ENCODE results near the gene COX19. TPM values are rescaled to one million over a fixed set of nuclear protein-coding genes. Genes with fewer than 3 reads are reported as not detected.
"Not testable (repeated sequence)": the region's sequence is repeated elsewhere in the genome, so short reads cannot be mapped to it uniquely, and the experiment has no call there.

The COX19 gene
- polyA plus RNA-seq, 3 donors = 11.1 to 14.5 (median 13.0) TPM

DNA sequence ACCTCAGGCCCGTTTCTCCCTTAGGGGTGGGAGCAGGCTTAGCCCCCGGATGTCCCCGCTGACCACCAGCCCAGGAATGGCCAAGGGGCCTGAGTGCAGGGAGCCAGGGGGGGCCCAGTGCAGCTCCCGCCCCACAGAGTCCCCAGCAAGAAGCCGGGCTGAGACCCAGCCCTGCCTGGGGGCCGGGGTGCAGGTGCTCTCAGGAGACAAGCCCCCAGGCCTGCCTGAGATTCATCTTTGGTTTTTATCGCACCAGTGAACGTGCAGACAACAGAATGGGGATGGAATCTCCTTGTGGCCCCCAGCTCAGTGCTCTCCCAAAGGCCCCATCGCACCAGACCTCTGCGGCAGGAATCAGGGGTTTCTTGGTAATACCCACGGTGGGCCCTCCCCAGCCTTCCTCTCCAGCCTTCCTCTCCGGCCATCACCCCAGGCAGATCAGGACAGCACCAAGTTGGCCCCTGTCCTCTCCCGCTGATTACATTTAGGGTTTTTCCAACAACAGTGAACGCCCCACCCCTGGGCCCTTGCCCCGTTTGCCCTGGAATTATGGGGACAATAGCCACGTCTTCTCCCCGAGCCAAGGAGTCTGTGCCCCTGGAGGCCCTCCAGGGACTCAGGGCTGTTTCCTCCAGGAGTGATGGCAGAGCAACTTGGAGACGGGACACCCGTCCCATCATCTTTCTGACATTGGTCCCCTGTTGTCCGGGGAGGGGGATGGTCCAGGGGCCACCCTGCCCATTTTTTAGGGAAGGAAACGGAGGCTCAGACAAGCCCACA, 43.3 kb downstream of the COX19 start:
- no peak for DNase-seq (ENCODE audit: low read depth in 3 of 3, low spot score in 2 of 3)

DNA sequence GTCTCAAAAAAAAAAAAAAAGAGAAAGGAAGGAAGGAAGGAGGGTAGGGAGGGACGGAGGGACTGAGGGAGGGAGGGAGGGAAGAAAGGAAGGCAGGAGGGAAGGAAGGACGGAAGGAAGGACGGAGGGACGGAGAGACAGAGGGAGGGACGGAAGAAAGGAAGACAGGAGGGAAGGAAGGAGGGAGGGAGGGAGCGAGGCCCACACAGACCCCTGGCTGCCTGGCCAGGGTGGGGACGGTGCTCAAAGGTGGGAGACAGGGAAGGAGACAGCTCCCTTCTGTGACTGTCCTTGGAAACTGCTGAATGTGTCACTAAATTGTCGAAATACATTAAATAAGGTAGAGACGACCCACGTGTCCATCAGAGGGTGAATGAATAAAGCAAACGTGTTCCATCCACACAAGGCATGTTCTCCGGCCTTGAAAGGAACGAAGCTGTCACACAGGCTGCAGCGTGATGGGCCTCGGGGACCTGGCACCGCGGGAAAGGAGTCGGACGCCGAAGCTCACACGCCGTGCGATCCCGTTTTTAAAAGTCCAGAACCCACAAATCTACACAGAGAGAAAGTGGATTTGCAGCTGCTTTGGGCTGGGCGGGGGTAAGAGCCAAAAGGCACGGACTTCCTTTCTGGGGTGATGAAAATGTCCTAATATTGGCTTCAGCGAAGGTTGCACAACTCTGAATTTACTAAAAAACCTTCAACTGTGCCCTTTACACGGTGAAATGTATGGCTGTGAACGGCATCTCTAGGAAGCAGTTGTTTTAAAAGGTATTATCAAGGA, 44.2 kb downstream of the COX19 start:
- no peak for DNase-seq (ENCODE audit: low read depth in 3 of 3, low spot score in 2 of 3)

DNA sequence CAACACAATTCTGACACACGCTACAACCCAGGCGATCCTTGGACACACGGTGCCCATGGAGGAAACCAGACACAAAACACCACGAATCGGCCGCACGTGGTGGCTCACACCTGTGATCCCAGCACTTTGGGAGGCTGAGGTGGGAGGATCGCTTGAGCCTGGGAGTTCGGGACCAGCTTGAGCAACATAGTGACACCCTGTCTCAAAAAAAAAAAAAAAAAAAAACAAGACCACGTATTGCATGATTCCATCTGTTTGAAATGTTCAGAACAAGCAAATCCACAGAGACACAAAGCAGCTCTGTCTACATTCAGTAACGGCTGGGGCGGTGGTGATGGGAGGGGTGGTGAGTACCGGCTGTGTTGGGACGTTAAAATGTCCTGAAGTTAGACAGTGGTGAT, 46.0 kb downstream of the COX19 start:
- no peak for DNase-seq (ENCODE audit: low read depth in 3 of 3, low spot score in 2 of 3)

DNA sequence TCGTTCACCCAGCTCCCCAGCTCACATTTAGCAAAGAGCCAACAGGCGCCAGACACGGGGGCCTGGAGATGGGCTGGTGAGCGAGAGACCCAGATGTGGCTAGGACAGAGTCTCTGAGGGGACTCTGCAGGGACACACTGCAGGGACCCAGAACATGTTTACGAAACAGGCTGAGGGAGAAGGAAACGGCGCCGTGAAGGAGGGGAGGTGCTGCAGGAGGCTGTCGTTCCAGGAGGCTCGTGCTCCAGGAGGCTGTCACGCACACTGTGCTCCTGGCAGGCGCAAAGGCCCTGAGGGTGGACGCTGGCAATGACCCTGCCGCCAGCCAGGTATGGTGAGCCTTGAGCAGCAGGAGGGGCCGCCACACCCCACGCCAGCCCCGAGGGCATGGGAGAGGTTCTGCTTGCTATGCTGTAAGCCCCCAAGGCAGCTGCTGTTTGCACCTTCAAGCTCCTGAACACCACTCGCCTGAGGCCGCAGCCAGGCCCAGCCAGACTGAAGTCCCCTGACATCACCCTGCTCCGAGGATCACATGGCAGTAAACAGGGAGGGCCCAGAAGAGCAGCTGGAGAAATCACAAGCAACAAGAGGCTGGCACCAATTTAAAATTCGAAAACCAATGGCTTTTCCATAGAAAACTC, 48.2 kb downstream of the COX19 start:
- no peak for DNase-seq (ENCODE audit: low read depth in 3 of 3, low spot score in 2 of 3)

DNA sequence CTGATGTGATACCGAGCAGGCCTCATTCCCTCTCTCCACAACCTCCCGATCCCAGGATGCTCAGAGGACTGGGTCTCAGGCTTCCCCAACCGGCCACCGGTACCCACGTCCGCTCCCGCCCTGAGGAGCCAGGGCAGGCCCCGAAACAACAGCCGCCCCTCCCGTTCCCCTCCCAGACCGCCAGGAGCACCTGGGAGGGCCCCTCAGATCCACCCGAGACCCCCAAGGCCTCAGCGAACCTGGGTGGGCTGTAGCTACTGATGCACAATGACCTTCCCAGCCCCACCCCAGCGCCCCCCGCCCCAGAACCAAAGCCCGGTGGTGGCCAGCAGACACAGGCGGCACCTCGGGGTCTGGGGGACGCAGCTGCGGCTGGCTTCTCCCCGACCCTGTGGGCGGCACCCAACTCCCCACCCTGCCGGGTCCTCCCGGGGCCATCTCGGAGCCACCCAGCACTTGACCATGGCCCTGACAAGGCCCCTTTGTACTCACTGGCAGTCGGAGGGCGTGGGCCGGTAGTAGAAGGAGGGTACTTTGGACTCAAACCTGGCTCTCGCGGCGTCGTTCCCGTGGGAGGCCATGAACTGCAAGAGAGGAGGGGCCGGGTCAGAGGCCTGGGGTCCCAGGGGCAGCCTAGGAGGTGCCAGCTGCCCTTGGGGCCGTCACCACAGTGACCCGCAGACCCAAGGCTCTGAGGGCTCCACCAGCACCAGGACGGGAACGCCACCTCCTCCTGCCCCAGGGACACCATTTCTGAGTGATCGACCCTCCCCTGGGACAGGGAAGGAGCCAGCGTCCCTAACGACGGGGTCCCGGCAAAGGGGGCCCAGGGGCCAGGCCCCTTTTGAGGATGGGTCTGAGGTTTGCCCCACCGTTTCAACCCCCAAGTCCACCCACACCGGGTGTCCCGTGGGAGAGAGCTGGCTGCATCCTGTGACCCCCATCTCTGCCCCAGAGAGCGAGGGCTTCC, 49.0 kb downstream of the COX19 start:
- DNase-seq (ENCODE audit: low read depth in 3 of 3, low spot score in 2 of 3) = no peak

DNA sequence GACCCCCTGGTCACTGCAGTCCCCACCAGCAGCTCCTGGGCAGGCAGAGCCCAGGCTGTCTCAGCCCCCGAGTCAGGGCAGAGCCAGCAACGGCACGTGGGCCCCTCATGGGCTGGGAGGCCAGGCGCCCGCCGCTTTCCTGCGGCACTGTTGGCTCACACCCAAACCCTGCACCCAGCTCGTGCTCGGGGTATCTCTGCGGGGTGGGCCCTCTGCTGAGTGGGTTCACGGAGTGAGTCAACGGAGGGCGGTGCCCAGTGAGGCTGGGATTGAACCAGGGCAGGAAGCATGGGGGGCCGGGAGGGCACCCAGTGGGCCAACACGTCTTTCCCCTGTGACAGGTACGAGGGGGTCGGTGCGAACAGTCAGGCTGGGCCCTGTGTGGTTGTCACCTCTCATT, 49.7 kb downstream of the COX19 start:
- DNase-seq (ENCODE audit: low read depth in 3 of 3, low spot score in 2 of 3) = no peak

DNA sequence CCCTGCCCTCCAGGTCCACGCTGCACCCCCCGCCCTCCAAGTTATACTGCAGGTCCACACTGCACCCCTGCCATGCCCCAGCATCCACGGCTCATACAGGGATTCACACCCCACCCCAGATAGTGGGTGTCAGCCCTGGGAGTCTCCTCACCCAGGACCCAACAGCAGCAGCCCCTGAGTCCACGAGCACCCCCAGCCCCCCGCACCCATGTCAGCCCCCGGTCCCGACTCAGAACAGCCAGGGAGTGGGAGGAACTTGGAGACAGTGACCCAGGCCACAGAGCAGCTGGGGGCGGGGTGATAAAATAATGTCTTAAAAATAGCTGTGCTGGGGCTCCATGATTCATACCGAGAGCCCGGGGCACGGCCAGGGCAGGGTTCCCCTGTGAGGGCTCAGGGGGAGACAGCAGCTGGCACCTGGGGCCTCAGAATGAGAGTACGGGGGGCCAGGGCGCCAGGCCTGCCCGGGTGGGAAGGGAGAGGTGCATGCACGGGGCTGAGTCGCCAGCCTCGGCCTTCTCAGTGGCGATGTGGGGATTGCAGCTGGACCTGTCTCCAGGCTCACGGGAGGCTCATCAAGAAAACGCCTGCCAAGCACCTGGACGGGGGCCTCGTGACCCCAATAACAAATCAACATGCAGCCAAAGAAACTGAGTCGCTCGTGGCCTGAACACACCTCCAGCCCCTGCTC, 50.7 kb downstream of the COX19 start:
- no peak for DNase-seq (ENCODE audit: low read depth in 3 of 3, low spot score in 2 of 3)

DNA sequence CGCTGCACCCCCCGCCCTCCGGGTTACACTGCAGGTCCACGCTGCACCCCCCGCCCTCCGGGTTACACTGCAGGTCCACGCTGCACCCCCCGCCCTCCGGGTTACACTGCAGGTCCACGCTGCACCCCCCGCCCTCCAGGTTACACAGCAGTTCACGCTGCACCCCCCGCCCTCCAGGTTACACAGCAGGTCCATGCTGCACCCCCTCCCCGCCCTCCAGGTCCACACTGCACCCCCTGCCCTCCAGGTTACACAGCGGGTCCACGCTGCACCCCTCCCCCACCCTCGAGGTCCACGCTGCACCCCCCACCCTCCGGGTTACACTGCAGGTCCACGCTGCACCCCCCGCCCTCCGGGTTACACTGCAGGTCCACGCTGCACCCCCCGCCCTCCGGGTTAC, 51.3 kb downstream of the COX19 start:
- not testable (repeated sequence) for DNase-seq (ENCODE audit: low read depth in 3 of 3, low spot score in 2 of 3)

DNA sequence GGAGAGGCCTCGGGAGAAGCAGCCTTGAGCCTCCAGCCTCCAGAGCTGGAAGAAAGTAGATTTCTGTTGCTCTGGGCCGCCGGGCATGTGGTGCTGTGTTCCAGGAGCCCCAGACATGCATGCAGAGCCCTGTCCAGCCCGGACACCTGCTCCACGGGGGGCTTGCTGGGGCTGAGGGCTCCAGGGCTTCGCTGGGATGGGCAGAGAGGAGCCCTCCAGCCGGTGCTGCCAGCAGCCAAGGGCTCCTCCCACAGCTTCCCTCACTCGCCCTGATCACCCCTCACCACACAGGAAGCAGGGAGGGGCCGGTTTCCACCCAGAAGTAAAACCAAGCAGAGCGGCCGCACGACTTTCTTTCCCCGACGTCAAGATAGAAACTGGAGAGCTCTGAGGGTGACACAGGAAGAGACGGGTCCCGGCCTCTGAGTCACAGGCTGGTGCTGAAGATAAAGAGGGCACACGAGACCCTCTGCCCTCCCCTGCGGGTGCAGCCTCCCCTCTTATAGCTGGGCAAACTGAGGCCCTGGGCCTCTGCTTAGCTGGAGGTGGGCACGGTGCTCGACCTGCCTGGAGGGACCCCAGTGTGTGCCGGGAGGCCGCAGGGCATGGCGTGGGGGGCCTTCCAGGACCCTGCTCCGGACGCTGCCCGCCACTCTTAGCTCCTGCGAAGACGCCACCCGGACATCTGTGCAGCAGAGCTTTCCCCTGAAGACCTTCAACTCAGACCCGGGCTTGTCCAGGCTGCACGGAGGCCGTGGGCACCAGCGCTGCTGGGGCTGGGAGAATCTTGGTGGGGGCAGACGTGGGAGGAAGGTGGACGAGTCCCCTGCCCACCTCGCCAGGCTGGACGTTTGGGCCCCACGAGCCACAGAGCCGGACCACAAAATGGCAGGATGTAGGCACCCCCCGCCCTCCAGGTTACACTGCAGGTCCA, 52.0 kb downstream of the COX19 start:
- peak in 1 of 3 donors; percentile 29 for DNase-seq (ENCODE audit: low read depth in 3 of 3, low spot score in 2 of 3)

DNA sequence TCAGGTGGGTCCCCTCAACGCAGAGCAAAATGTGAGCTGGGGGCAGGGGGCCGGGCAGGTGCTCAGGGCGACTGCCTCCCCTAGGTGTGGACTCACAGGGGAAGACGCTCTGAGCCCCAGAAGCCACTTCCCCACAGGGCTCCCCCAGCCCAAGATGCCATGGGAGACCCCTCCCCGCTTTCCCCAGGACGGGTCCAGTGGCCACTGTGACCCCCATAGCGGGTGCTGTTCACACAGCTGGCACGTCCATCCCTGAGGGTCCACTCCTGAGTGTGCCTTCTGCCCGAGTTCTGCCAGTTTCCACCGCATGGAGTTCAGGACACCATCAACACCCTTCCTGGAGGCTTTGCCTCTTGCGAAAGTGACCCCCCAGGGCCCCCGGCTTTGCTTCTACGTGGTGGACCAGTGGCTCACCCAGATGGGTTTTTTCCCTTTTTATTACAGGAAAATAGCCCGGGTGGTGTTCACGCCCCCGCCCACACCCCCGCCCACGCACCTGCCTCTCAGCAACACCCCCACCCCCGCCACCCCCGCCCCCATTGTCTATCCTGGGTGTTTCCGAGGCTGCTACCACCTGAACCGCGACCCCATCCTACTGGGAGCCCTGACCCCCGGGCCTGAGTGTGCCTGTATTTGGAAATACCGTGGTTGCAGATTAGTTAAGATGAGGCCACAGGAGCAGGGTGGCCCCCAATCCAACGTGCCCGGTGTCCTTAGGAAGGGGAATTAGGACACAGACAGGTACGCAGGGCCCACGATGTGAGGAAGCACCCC, 52.8 kb downstream of the COX19 start:
- no peak for DNase-seq (ENCODE audit: low read depth in 3 of 3, low spot score in 2 of 3)

DNA sequence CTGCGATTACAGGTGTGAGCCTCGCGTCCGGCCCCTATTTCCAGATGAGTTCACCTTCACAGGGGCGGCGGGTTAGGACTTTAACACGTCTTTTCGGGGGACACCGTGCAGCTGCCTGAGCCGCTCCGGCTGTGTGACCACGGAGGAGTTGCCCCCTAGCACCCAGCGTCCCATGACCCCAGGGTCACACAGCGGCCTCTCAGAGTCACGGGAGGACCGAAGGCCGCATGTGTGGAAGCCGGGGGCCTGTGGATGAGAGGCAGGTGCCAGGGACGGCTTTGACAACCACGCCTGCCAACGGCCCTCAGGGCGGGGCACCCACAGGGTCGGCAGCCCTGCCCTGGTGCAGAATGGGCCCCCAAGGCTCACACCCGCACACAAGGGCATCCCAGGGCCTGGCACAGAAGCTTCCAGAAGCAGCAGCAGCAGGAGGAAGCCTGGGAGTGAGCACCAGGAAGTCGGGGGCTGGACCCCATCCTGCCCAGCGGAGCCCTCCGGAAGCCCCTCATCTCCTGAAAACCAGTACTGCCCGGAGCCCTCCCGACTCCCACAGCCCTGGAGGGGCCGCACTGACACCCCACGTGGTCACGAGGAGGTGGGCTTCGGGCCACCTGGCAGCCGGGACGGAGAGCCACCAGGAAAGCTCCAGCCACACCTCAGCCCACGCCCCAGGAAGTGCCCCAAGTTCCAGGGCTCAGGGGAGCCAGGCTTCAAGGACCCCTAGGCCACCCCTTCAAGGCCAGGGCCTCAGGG, 53.6 kb downstream of the COX19 start:
- no peak for DNase-seq (ENCODE audit: low read depth in 3 of 3, low spot score in 2 of 3)

DNA sequence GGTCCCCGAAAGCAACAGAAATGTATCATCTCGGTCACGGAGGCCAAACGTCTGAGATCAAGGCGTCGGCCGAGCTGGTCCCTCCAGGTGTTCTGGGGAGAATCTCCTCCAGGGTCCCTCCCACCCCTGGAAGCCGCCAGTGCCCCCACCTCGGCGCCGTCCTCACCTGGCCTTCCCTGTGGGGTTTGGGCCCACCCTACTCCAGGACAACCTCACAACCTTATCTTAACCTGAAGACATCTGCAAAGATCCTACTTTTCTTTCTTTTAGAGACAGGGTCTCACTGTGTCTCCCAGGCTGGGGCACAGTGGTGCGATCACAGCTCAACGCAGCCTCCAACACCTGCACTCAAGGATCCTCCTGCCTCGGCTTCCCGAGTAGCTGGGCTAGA, 54.3 kb downstream of the COX19 start:
- no peak for DNase-seq (ENCODE audit: low read depth in 3 of 3, low spot score in 2 of 3)

DNA sequence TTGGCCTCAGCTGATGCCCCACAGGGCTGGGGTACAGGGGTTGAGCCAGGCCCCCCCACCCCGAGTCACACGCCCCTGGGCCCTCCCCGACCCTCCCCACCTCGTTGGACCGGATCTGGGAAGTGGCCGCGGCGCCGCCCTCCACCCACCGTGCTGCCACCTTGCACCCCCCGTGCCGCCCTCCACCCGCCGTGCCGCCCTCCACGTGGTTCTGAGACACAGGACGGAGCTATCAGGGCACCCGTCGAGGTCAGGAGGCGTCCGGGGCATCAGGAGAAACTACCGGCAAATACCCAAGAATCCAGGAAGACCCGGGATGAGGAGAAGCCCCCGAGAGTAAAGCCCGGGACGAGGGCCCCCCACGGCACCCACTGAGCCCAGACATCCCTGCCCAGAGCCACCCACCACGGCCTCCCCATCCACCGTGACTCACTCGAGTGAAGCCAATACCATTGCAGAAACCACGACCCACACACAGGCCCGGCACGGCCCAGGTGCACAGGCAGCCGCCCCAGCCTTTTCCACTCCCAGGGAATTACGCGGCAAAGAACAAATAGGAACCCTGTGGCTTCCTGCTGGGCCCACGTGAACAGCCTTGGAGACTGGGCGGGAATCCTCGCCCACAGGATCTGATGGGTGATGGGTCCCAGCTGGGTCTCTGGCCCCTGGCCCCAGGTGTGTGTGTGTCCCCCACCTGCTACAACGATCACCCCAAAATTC, 54.8 kb downstream of the COX19 start:
- no peak for DNase-seq (ENCODE audit: low read depth in 3 of 3, low spot score in 2 of 3)

DNA sequence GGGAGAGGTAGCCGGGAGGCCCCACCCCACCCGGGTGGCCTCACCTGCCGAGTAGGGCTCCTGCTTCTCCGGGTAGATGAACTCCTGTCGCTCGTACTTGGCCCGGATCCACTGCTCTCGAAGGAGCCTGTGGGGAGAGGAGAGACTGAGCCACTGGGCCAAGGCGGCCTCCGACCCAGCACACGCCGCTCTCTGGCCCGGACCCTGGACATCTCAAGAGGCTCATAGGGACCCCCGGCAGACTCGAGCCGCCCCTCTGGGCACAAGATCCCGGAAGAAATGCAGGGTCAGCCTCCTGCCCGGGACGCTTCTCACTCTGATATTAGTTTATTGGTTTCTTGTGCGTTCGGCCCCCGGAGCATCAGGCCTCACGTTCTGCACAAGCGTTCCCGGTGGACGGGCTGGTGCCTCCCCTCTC, 55.4 kb downstream of the COX19 start:
- DNase-seq (ENCODE audit: low read depth in 3 of 3, low spot score in 2 of 3) = no peak

DNA sequence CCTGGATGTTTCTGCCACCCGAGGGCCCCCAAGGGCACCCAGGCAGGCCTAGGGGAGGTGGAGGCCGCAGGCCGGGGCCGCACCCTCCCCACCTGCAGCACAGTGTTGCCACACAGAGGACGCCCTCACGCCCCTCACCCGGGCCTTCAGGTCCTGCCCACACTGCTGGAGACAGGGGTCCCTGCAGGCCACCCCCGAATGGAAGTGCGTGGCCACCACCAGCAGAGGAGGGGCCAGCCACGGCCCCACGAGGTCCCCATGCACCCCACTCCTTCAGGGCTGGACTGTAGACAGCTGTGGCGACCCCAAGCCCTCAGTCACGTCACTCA, 56.3 kb downstream of the COX19 start:
- no peak for DNase-seq (ENCODE audit: low read depth in 3 of 3, low spot score in 2 of 3)

DNA sequence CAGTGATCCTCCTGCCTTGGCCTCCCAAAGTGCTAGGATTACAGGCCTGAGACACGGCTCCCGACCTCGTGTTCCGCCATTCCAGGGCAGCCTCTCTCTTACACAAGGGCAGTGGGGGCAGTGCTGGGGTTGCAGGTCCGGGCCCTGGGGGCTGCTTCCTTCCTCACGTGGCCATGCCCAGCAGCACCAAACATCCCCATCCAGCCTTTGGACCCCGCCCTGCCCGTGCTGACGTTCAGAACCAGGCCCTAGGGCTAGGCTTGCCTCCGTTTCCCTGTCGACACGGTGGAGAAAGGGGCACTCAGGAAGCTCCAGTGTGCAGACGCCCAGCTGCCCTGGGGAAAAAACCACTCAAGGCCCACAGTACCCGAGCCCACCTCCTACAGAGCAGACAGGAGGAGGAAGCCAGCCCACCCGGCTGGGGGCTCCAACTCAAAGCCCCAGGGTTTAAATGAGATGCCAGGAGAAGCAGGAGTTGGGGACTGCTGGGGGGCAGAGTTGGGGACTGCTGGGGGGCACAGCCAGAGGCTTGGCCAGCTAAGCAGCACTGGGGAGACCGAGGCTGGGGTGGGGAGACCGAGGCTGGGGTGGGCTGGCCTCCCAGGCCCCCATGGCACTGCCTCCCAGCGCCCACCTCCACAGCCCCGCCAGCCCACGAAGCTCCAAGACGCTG, 56.8 kb downstream of the COX19 start:
- no peak for DNase-seq (ENCODE audit: low read depth in 3 of 3, low spot score in 2 of 3)

DNA sequence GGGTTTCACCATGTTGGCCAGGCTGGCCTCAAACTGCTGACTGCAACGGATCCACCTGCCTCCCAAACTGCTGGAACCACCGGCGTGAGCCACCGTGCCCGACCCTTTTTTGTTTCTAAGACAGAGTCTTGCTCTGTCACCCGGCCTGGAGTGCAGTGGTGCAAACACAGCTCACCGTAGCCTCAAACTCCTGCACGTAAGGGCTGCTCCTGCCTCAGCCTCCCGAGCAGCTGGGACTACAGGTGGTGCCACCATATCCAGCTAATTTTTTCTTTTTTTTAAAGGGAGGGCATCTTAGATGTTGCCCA, 57.3 kb downstream of the COX19 start:
- no peak for DNase-seq (ENCODE audit: low read depth in 3 of 3, low spot score in 2 of 3)
